ENCODE data around the gene RHOU. TPM values are rescaled to one million over a fixed set of nuclear protein-coding genes. Genes with fewer than 3 reads are reported as not detected.

The RHOU gene
- total RNA-seq (10 to 100 TPM; 25.8 to 40.1 TPM), polyA plus RNA-seq (10 to 100 TPM; 12.9 to 21.1 TPM)
- long read RNA-seq, donor 1, full-length matches to known transcripts = 18 of 18 reads
- long read RNA-seq, donor 1, partial matches to known transcripts = 0 of 18 reads
- long read RNA-seq, donor 1, other reads (novel, unspliced or antisense) = 0 of 18 reads
- long read RNA-seq, donor 2, full-length matches to known transcripts = 11 of 11 reads
- long read RNA-seq, donor 2, partial matches to known transcripts = 0 of 11 reads
- long read RNA-seq, donor 2, other reads (novel, unspliced or antisense) = 0 of 11 reads
- long read RNA-seq, donor 3, full-length matches to known transcripts = 10 of 28 reads
- long read RNA-seq, donor 3, partial matches to known transcripts = 18 of 28 reads
- long read RNA-seq, donor 3, other reads (novel, unspliced or antisense) = 0 of 28 reads
- long read RNA-seq, donor 4, full-length matches to known transcripts = 15 of 15 reads
- long read RNA-seq, donor 4, partial matches to known transcripts = 0 of 15 reads
- long read RNA-seq, donor 4, other reads (novel, unspliced or antisense) = 0 of 15 reads
- long read RNA-seq, donor 5, full-length matches to known transcripts = 35 of 43 reads
- long read RNA-seq, donor 5, partial matches to known transcripts = 8 of 43 reads
- long read RNA-seq, donor 5, other reads (novel, unspliced or antisense) = 0 of 43 reads

- Histone ChIP-seq H3K36me3 (ENCODE audit: control insufficient read depth in 4 of 4, insufficient read depth in 4 of 4, low read length in 4 of 4) (peaks cover 0 to 14% (median 6%) of the 10 kb centered on the region in 4 donors), H3K4me3 (peak within 1 kb of the TSS; percentile 85), H3K9me3 (ENCODE audit: control insufficient read depth in 4 of 4, insufficient read depth in 3 of 4, low read length in 3 of 4) (peaks cover 0 to 2% (median 0%) of the 10 kb centered on the region in 4 donors), H3K9ac (ENCODE audit: insufficient read depth in 1 of 2, low read length in 2 of 2) (peak within 1 kb of the TSS; percentile 56 to 79), H3K4me1 (ENCODE audit: control insufficient read depth in 5 of 5, insufficient read depth in 5 of 5, low read length in 5 of 5) (peaks cover 0 to 40% (median 8%) of the 10 kb centered on the region in 5 donors), H3K27ac (ENCODE audit: low read depth in 1 of 2, low read length in 1 of 2) (peak within 1 kb of the TSS; percentile 61 to 90), H3K27me3 (ENCODE audit: control insufficient read depth in 3 of 3, insufficient read depth in 3 of 3, low read length in 2 of 3) (no peaks in the 10 kb centered on the region)
- DNase-seq (peak; percentile 86 to 92 (median 89)), ATAC-seq (ENCODE audit: insufficient read depth, low FRiP score) (peak; percentile 92)
- 1% methylated on average over 81 to 107 of the region's 107 CpGs for WGBS, 2 donors
- TF ChIP-seq CTCF (IDR thresholded peaks at IDR 0.05; ENCODE audit: control extremely low read depth, extremely low read depth) = peak; percentile 46
These were observed at the start of gene RHOU for GRCh38 chr1:228734881-228735801. RHOU (plus strand) TSS chr1:228735479; CDS start chr1:228735743, 264 bp downstream.

- no peak overlapping the region for H3K4me3 ChIP-seq
- peaks cover 0 to 20% (median 3%) of the 10 kb centered on the region in 5 donors for H3K4me1 ChIP-seq (ENCODE audit: control insufficient read depth in 5 of 5, insufficient read depth in 5 of 5, low read length in 5 of 5)
- H3K27me3 ChIP-seq (ENCODE audit: control insufficient read depth in 3 of 3, insufficient read depth in 3 of 3, low read length in 2 of 3) = peaks cover 0 to 2% (median 0%) of the 10 kb centered on the region in 3 donors
- H3K27ac ChIP-seq (ENCODE audit: low read depth in 1 of 2, low read length in 1 of 2) = no peak overlapping the region
- no peak overlapping the region for H3K9ac ChIP-seq (ENCODE audit: insufficient read depth in 1 of 2, low read length in 2 of 2)
- no peak for ATAC-seq (ENCODE audit: insufficient read depth, low FRiP score)
- no peaks in the 10 kb centered on the region for H3K9me3 ChIP-seq (ENCODE audit: control insufficient read depth in 4 of 4, insufficient read depth in 3 of 4, low read length in 3 of 4)
- TF ChIP-seq CTCF (IDR thresholded peaks at IDR 0.05; ENCODE audit: control extremely low read depth, extremely low read depth) = no peak
- no peak for DNase-seq
- no peaks in the 10 kb centered on the region for H3K36me3 ChIP-seq (ENCODE audit: control insufficient read depth in 4 of 4, insufficient read depth in 4 of 4, low read length in 4 of 4)
- 84 to 87% methylated on average over 6 of the region's 6 CpGs for WGBS, 2 donors
These were observed 47.7 kb upstream of the RHOU start for GRCh38 chr1:228687587-228687986.

- no peak for TF ChIP-seq CTCF (IDR thresholded peaks at IDR 0.05; ENCODE audit: control extremely low read depth, extremely low read depth)
- no peak for ATAC-seq (ENCODE audit: insufficient read depth, low FRiP score)
- no peak overlapping the region for H3K4me3 ChIP-seq
- H3K27me3 ChIP-seq (ENCODE audit: control insufficient read depth in 3 of 3, insufficient read depth in 3 of 3, low read length in 2 of 3) = no peaks in the 10 kb centered on the region
- WGBS, 2 donors = 86 to 90% methylated on average over 4 of the region's 4 CpGs
- DNase-seq = peak in 1 of 3 donors; percentile 5
- no peaks in the 10 kb centered on the region for H3K36me3 ChIP-seq (ENCODE audit: control insufficient read depth in 4 of 4, insufficient read depth in 4 of 4, low read length in 4 of 4)
- peaks cover 0 to 20% (median 3%) of the 10 kb centered on the region in 5 donors for H3K4me1 ChIP-seq (ENCODE audit: control insufficient read depth in 5 of 5, insufficient read depth in 5 of 5, low read length in 5 of 5)
- no peak overlapping the region for H3K9ac ChIP-seq (ENCODE audit: insufficient read depth in 1 of 2, low read length in 2 of 2)
- no peaks in the 10 kb centered on the region for H3K9me3 ChIP-seq (ENCODE audit: control insufficient read depth in 4 of 4, insufficient read depth in 3 of 4, low read length in 3 of 4)
- no peak overlapping the region for H3K27ac ChIP-seq (ENCODE audit: low read depth in 1 of 2, low read length in 1 of 2)
These were observed 46.0 kb upstream of the RHOU start for GRCh38 chr1:228689255-228689654.

Measured in lung (tissue), 16 donors.